A549 (cell line): ENCODE results near the gene UQCC2. TPM values are rescaled to one million over a fixed set of nuclear protein-coding genes. Genes with fewer than 3 reads are reported as not detected.

Experiments
- ATAC-seq, 2 experiments: fragments of 200-7000 bp in 1 of 2; fragments of >200 bp in 1 of 2; cut with Nextera tagmentation in 1 of 2; cut with Tn5 transposase in 1 of 2; 3 replicates each; pipeline versions ENCODE4 v1.8.0 to v1.9.1; 2018 to 2020; ENCODE audit warnings: mild to moderate bottlenecking in 1 of 2, moderate library complexity in 1 of 2
- CTCF ChIA-PET: fragments of 300-600 bp; sonication (Branson Sonifier 250); formaldehyde crosslinking; extraction: SDS; loops from one replicate; lab custom pipeline; 2021; ENCODE audit warnings: antibody characterized with exemption, inconsistent platforms; lab: Yijun Ruan, JAX
- POLR2A ChIA-PET: fragments of 350-600 bp; formaldehyde crosslinking; extraction: SDS; loops from one replicate; lab custom pipeline; 2021; ENCODE audit warnings: antibody characterized with exemption, inconsistent platforms; lab: Yijun Ruan, JAX
- DNase-seq, 2 experiments: peaks; one replicate each; pipeline versions ENCODE4 v3.0.0 to v3.0.0-alpha.2; 2011 to 2016; ENCODE audit warnings: low read depth in 1 of 2, low spot score in 1 of 2
- FAIRE-seq: peaks from 2 replicates; lab custom pipeline; 2011; peaks lifted over from hg19 to GRCh38; lab: Jason Lieb, UNC
- H3K27ac ChIP-seq, 2 experiments: fragments of >200 bp; sonication (Bioruptor Twin); formaldehyde crosslinking; 3 replicates each; pipeline ENCODE4 v1.5.1; 2016 to 2017
- H3K4me1 ChIP-seq: fragments of >200 bp; sonication (Bioruptor Twin); formaldehyde crosslinking; 3 replicates; pipeline ENCODE4 v1.6.1; 2016
- H3K4me2 ChIP-seq: fragments of >200 bp; sonication (Bioruptor Twin); formaldehyde crosslinking; 3 replicates; pipeline ENCODE4 v1.6.1; 2016
- H3K4me3 ChIP-seq: fragments of >200 bp; sonication (Bioruptor Twin); formaldehyde crosslinking; 3 replicates; pipeline ENCODE4 v1.5.1; 2016
- H3K9me3 ChIP-seq: fragments of >200 bp; sonication (Bioruptor Twin); formaldehyde crosslinking; 3 replicates; pipeline ENCODE4 v1.6.1; 2016
- CHD4 ChIP-seq: fragments of 200-600 bp; sonication (generic); IDR thresholded peaks from 2 replicates; pipeline ENCODE4 v1.6.1; 2016; ENCODE audit warnings: antibody characterized with exemption, mild to moderate bottlenecking, borderline replicate concordance
- EP300 ChIP-seq, 2 experiments: fragments of >200 bp; sonication (Bioruptor Twin); formaldehyde crosslinking; IDR thresholded peaks; 2 replicates in 1 of 2; 3 replicates in 1 of 2; pipeline ENCODE4 v1.6.1; 2016 to 2017
- ESRRA ChIP-seq: fragments of 150-350 bp; IDR thresholded peaks from 2 replicates; pipeline ENCODE4 v1.6.1; 2014; ENCODE audit warnings: mild to moderate bottlenecking, low read length, borderline replicate concordance
- FOSB ChIP-seq: fragments of 250-450 bp; sonication (Bioruptor Pico); IDR thresholded peaks from 2 replicates; pipeline ENCODE4 v1.5.0; 2020; ENCODE audit warnings: mild to moderate bottlenecking, moderate library complexity
- FOSL2 ChIP-seq, 2 experiments: fragments of 450-650 bp in 1 of 2; fragments of >200 bp in 1 of 2; sonication (Bioruptor Twin) in 1 of 2; formaldehyde crosslinking; IDR thresholded peaks; 2 replicates each; pipeline versions ENCODE4 v1.5.0 to v1.6.1; 2016 to 2020; ENCODE audit warnings: mild to moderate bottlenecking in 1 of 2, moderate library complexity in 1 of 2
- FOXS1 ChIP-seq: fragments of 250-450 bp; sonication (Bioruptor Pico); IDR thresholded peaks from 2 replicates; pipeline ENCODE4 v1.5.0; 2020; ENCODE audit warnings: mild to moderate bottlenecking, moderate library complexity
- HEYL ChIP-seq: fragments of 250-450 bp; sonication (Bioruptor Pico); IDR thresholded peaks from 2 replicates; pipeline ENCODE4 v1.8.0; 2021; ENCODE audit warnings: mild to moderate bottlenecking, moderate library complexity
- JUN ChIP-seq, 2 experiments: fragments of >200 bp; sonication (Bioruptor Twin); formaldehyde crosslinking; IDR thresholded peaks; 2 replicates in 1 of 2; 3 replicates in 1 of 2; pipeline ENCODE4 v1.6.1; 2016 to 2017
- JUNB ChIP-seq: fragments of >200 bp; sonication (Bioruptor Twin); formaldehyde crosslinking; IDR thresholded peaks from 2 replicates; pipeline ENCODE4 v1.6.1; 2016
- KDM5A ChIP-seq: fragments of 200-600 bp; sonication (generic); IDR thresholded peaks from 2 replicates; pipeline ENCODE4 v1.6.1; 2016; ENCODE audit warnings: antibody characterized with exemption, mild to moderate bottlenecking
- MYC ChIP-seq: IDR thresholded peaks from 2 replicates; pipeline ENCODE4 v1.6.1; 2012; ENCODE audit warnings: mild to moderate bottlenecking, inconsistent platforms, low read length, improper control_type of control experiment, borderline replicate concordance
- PBX3 ChIP-seq: IDR thresholded peaks from 2 replicates; pipeline ENCODE4 v1.6.1; 2012
- PHF8 ChIP-seq: fragments of 200-600 bp; sonication (generic); IDR thresholded peaks from 2 replicates; pipeline ENCODE4 v1.6.1; 2016; ENCODE audit warnings: low read depth, mild to moderate bottlenecking, antibody characterized with exemption, moderate library complexity, borderline replicate concordance
- RFX5 ChIP-seq: fragments of 450-650 bp; IDR thresholded peaks from 2 replicates; pipeline ENCODE4 v1.7.1; 2014; ENCODE audit warnings: antibody characterized with exemption, mild to moderate bottlenecking, moderate library complexity
- SMC3 ChIP-seq: fragments of >200 bp; sonication (Bioruptor Twin); formaldehyde crosslinking; IDR thresholded peaks from 3 replicates; pipeline ENCODE4 v1.6.1; 2018; ENCODE audit warnings: inconsistent platforms
- TFCP2L1 ChIP-seq: fragments of 250-450 bp; sonication (Bioruptor Pico); IDR thresholded peaks from 2 replicates; pipeline ENCODE4 v1.5.0; 2021; ENCODE audit warnings: mild to moderate bottlenecking
- USF2 ChIP-seq: fragments of 450-650 bp; IDR thresholded peaks from 2 replicates; pipeline ENCODE4 v1.6.1; 2014; ENCODE audit warnings: antibody characterized with exemption
- ZC3H11A ChIP-seq: fragments of 450-650 bp; IDR thresholded peaks from 2 replicates; pipeline ENCODE4 v1.6.1; 2014; ENCODE audit warnings: antibody characterized with exemption, mild to moderate bottlenecking
- ZFP36 ChIP-seq: fragments of 450-650 bp; IDR thresholded peaks from 2 replicates; pipeline ENCODE4 v1.6.1; 2014; ENCODE audit warnings: borderline replicate concordance; ENCODE audit not compliant: partially characterized antibody
- WGBS: methylation state at CpG from one replicate; pipeline ENCODE4 v1.1.6; 2017; ENCODE audit errors: missing lambda C conversion rate; 5-methylcytosine and 5-hydroxymethylcytosine counted together
- polyA plus RNA-seq, 4 experiments: library from polyadenylated mRNA; depleted of rRNA in 3 of 4; stranded (reverse); fragments of >200 nt; fragmentation: RNase III in 1 of 4; extraction: RNeasy Plus Mini Kit Qiagen cat#74134 plus additional on column Dnase treatment in 1 of 4; gene quantifications; 2 replicates in 3 of 4; 3 replicates in 1 of 4; pipeline ENCODE4 v1.2.3, GENCODE V29; 2011 to 2017
- TF ChIP-seq, protein P1 (sequence below): fragments of 250-450 bp; sonication (Bioruptor Pico); IDR thresholded peaks from 2 replicates; pipeline ENCODE4 v1.5.0; 2020; ENCODE audit warnings: low read depth, mild to moderate bottlenecking, moderate library complexity

Gene UQCC2
- polyA plus RNA-seq, 2 of the 4 experiments (the other 2 are of a cell fraction) = 65.5 to 82.0 TPM

- TF ChIP-seq, protein P1, sequence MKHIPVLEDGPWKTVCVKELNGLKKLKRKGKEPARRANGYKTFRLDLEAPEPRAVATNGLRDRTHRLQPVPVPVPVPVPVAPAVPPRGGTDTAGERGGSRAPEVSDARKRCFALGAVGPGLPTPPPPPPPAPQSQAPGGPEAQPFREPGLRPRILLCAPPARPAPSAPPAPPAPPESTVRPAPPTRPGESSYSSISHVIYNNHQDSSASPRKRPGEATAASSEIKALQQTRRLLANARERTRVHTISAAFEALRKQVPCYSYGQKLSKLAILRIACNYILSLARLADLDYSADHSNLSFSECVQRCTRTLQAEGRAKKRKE (CRISPR knock-in tag) = no peak
Measured at GRCh38 chr6:33686225-33686924, 25.1 kb downstream of the UQCC2 start (continued).

- ATAC-seq = no peak
- no peak overlapping the region for H3K4me2 ChIP-seq
- DNase-seq = no peak
- ChIA-PET POLR2A (no interaction called here), CTCF (interaction anchor here (1.1 kb wide), 1 partner anchor 14 kb away, joined by 3 read pairs; no protein-coding TSS in a partner anchor)
- no peak for TF ChIP-seq ESRRA
- no peak for TF ChIP-seq FOSB (CRISPR knock-in tag)
- TF ChIP-seq USF2 = no peak
- TF ChIP-seq PBX3 = no peak
- TF ChIP-seq JUNB = no peak
- no peak for TF ChIP-seq JUN (IDR thresholded peaks at IDR 0.05)
- TF ChIP-seq KDM5A = no peak
- TF ChIP-seq FOSL2 (IDR thresholded peaks at IDR 0.05) = no peak
- no peak for TF ChIP-seq FOSL2 (CRISPR knock-in tag; IDR thresholded peaks at IDR 0.05)
- no peak for TF ChIP-seq CHD4
- no peak for TF ChIP-seq RFX5
- no peaks in the 10 kb centered on the region for H3K9me3 ChIP-seq
- H3K4me1 ChIP-seq = no peaks in the 10 kb centered on the region
- H3K4me3 ChIP-seq = no peak overlapping the region
- no peak for FAIRE-seq
- no peak overlapping the region for H3K27ac ChIP-seq
- 93% methylated on average over 26 of the region's 38 CpGs for WGBS
Measured at GRCh38 chr6:33685411-33686224, 25.9 kb downstream of the UQCC2 start.

DNA sequence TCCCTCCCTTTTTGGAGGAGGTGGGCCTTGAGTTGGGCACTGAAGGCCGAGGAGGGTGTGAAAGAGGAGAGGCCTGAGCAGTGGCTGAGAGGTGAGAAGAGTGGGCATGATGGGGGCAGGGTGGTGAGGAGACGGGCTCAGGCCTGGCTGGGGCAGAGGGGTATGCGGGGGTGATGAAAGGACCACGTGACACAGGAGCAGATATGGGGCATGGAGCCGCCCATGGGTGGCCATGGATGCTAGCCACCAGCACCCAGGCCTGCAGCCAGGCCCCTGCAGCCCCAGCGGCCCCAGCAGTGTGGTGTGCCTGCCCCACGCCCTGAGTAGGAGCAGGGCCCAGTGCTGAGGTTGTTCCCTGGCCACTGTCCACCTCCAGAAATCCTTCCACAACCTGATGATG lies 26.5 kb downstream of the UQCC2 start:
- 95% methylated on average over 6 of the region's 7 CpGs for WGBS
- CTCF ChIA-PET = interaction anchor here (2.2 kb wide), 1 partner anchor 16 kb away, joined by 19 read pairs; no protein-coding TSS in a partner anchor
- TF ChIP-seq FOSB (CRISPR knock-in tag) (no peak), MYC (no peak)
- H3K27ac ChIP-seq = no peak overlapping the region
- POLR2A ChIA-PET = no interaction called here
- no peaks in the 10 kb centered on the region for H3K4me1 ChIP-seq
- ATAC-seq (no peak), FAIRE-seq (no peak), DNase-seq (no peak)
- H3K4me2 ChIP-seq = no peak overlapping the region
- no peaks in the 10 kb centered on the region for H3K9me3 ChIP-seq
- H3K4me3 ChIP-seq = no peak overlapping the region

- Histone ChIP-seq H3K4me1 (no peaks in the 10 kb centered on the region), H3K9me3 (no peaks in the 10 kb centered on the region), H3K4me2 (no peak overlapping the region), H3K4me3 (no peak overlapping the region), H3K27ac (no peak overlapping the region)
- CTCF ChIA-PET = interaction anchor here (1.0 to 2.2 kb wide), 3 partner anchors 9 to 98 kb away, joined by 4 to 19 read pairs (median 5); no protein-coding TSS in a partner anchor
- no peak for TF ChIP-seq MYC
- no peak for TF ChIP-seq HEYL (CRISPR knock-in tag)
- no peak for TF ChIP-seq RFX5
- TF ChIP-seq ZFP36 = no peak
- TF ChIP-seq ZC3H11A = no peak
- TF ChIP-seq TFCP2L1 (CRISPR knock-in tag) = no peak
- TF ChIP-seq EP300 (IDR thresholded peaks at IDR 0.05) = no peak
- TF ChIP-seq SMC3 = no peak
- no peak for TF ChIP-seq FOXS1 (CRISPR knock-in tag)
- TF ChIP-seq PHF8 = no peak
- no peak for TF ChIP-seq ESRRA
- TF ChIP-seq FOSL2 (IDR thresholded peaks at IDR 0.05) = no peak
- no peak for TF ChIP-seq FOSL2 (CRISPR knock-in tag; IDR thresholded peaks at IDR 0.05)
- 97% methylated on average over 9 of the region's 16 CpGs for WGBS
- no peak for FAIRE-seq
- no peak for DNase-seq
- POLR2A ChIA-PET = no interaction called here
- no peak for ATAC-seq
Measured at GRCh38 chr6:33684428-33684896, 27.0 kb downstream of the UQCC2 start.
